ENCODE measurements around the gene ZP2. TPM values are rescaled to one million over a fixed set of nuclear protein-coding genes. Genes with fewer than 3 reads are reported as not detected.

Gene ZP2
- total and polyA plus RNA-seq, 2 of the 4 experiments (the other 2 are of a cell fraction), result not detected

- TF ChIP-seq ELK1 (IDR thresholded peaks at IDR 0.05; ENCODE audit: borderline replicate concordance, low read depth, low read length), result no peak
- peak; percentile 52; the same call in 1 of the 2 replicates for TF ChIP-seq USF2 (IDR thresholded peaks at IDR 0.05; ENCODE audit: low read depth, low read length)
- no peak for TF ChIP-seq NFE2L2 (IDR thresholded peaks at IDR 0.05; ENCODE audit: low read depth, low read length)
- no peak for TF ChIP-seq CEBPB (IDR thresholded peaks at IDR 0.05; ENCODE audit: low read depth, low read length)
- TF ChIP-seq SMC3 (IDR thresholded peaks at IDR 0.05; ENCODE audit: low read depth, low read length), result no peak
Observed at GRCh38 chr16:21158208-21159110, 52.9 kb downstream of the ZP2 start, which contains the start of gene LDAF1 (continued).
